Muscle of leg (tissue), 16 donors: ENCODE results near the gene CCT3. TPM values are rescaled to one million over a fixed set of nuclear protein-coding genes. Genes with fewer than 3 reads are reported as not detected.

Source experiments
- DNase-seq: peaks from one replicate; pipeline ENCODE4 v3.0.0; 2013
- H3K27ac ChIP-seq: one replicate; pipeline ENCODE4 v1.5.1; 2013; ENCODE audit warnings: mild to moderate bottlenecking, low read length, control low read depth
- H3K27me3 ChIP-seq: one replicate; pipeline ENCODE4 v1.6.1; 2013; ENCODE audit warnings: low read length; ENCODE audit not compliant: control insufficient read depth, insufficient read depth
- H3K36me3 ChIP-seq: one replicate; pipeline ENCODE4 v1.6.1; 2013; ENCODE audit warnings: low read length; ENCODE audit not compliant: control insufficient read depth, insufficient read depth
- H3K4me1 ChIP-seq: one replicate; pipeline ENCODE4 v1.6.1; 2013; ENCODE audit warnings: low read length; ENCODE audit not compliant: control insufficient read depth, insufficient read depth
- H3K4me3 ChIP-seq: one replicate; pipeline ENCODE4 v1.5.1; 2013; ENCODE audit warnings: low read length, control low read depth
- H3K9me3 ChIP-seq: replicated peaks from 2 replicates; pipeline ENCODE4 v1.6.1; 2013; ENCODE audit warnings: low read depth, low read length; ENCODE audit not compliant: control insufficient read depth
- WGBS: methylation state at CpG from one replicate; pipeline ENCODE4 v1.1.5; 2013; ENCODE audit warnings: missing lambda C conversion rate; ENCODE audit not compliant: insufficient coverage; 5-methylcytosine and 5-hydroxymethylcytosine counted together
- long read RNA-seq, 11 donors: transcript quantifications; one replicate each; lab custom pipeline, GENCODE V29; 2026
- polyA plus RNA-seq, 8 donors: library from polyadenylated mRNA; unstranded; fragments of 120-200 nt; gene quantifications; one replicate each; pipeline versions ENCODE4 v1.2.1 to v1.2.3, GENCODE V29; 2013; ENCODE audit warnings: inconsistent platforms in 1 of 8, low replicate concordance in 1 of 8; ENCODE audit not compliant: insufficient read length in 8 of 8, insufficient read depth in 1 of 8
- total RNA-seq: library from RNA; stranded (reverse); fragments of 120-200 nt; gene quantifications from one replicate; pipeline ENCODE4 v1.2.4, GENCODE V29; 2013

CCT3 gene
- total RNA-seq: 207 TPM
- 100 to 1,000 TPM; 197 to 293 (median 225) TPM for polyA plus RNA-seq
- long read RNA-seq, donor 1, transcript CCT3-201 (14 exons, 2,150 nt): major isoform, 26 of 27 reads
- long read RNA-seq, donor 1, partial matches to known transcripts: 0 of 27 reads
- long read RNA-seq, donor 1, other reads (novel, unspliced or antisense): 0 of 27 reads
- long read RNA-seq, donor 2, partial matches to known transcripts: 0 of 3 reads
- long read RNA-seq, donor 2, other reads (novel, unspliced or antisense): 0 of 3 reads
- long read RNA-seq, donor 3, transcript CCT3-201 (14 exons, 2,150 nt): major isoform, 40 of 59 reads
- long read RNA-seq, donor 3, partial matches to known transcripts: 19 of 59 reads
- long read RNA-seq, donor 3, other reads (novel, unspliced or antisense): 0 of 59 reads
- long read RNA-seq, donor 4, transcript CCT3-201 (14 exons, 2,150 nt): major isoform, 18 of 45 reads
- long read RNA-seq, donor 4, partial matches to known transcripts: 26 of 45 reads
- long read RNA-seq, donor 4, other reads (novel, unspliced or antisense): 0 of 45 reads
- long read RNA-seq, donor 5, transcript CCT3-201 (14 exons, 2,150 nt): major isoform, 90 of 191 reads
- long read RNA-seq, donor 5, partial matches to known transcripts: 81 of 191 reads
- long read RNA-seq, donor 5, other reads (novel, unspliced or antisense): 19 of 191 reads
- long read RNA-seq, donor 6, transcript CCT3-201 (14 exons, 2,150 nt): major isoform, 59 of 93 reads
- long read RNA-seq, donor 6, partial matches to known transcripts: 34 of 93 reads
- long read RNA-seq, donor 6, other reads (novel, unspliced or antisense): 0 of 93 reads
- long read RNA-seq, donor 7, transcript CCT3-201 (14 exons, 2,150 nt): major isoform, 50 of 83 reads
- long read RNA-seq, donor 7, partial matches to known transcripts: 33 of 83 reads
- long read RNA-seq, donor 7, other reads (novel, unspliced or antisense): 0 of 83 reads
- long read RNA-seq, donor 8, transcript CCT3-201 (14 exons, 2,150 nt): major isoform, 26 of 56 reads
- long read RNA-seq, donor 8, partial matches to known transcripts: 28 of 56 reads
- long read RNA-seq, donor 8, other reads (novel, unspliced or antisense): 0 of 56 reads
- long read RNA-seq, donor 9, transcript CCT3-201 (14 exons, 2,150 nt): major isoform, 25 of 41 reads
- long read RNA-seq, donor 9, partial matches to known transcripts: 15 of 41 reads
- long read RNA-seq, donor 9, other reads (novel, unspliced or antisense): 0 of 41 reads
- long read RNA-seq, donor 10, transcript CCT3-201 (14 exons, 2,150 nt): major isoform, 61 of 76 reads
- long read RNA-seq, donor 10, partial matches to known transcripts: 14 of 76 reads
- long read RNA-seq, donor 10, other reads (novel, unspliced or antisense): 0 of 76 reads
- long read RNA-seq, donor 11, transcript CCT3-201 (14 exons, 2,150 nt): major isoform, 38 of 47 reads
- long read RNA-seq, donor 11, partial matches to known transcripts: 6 of 47 reads
- long read RNA-seq, donor 11, other reads (novel, unspliced or antisense): 0 of 47 reads

DNA sequence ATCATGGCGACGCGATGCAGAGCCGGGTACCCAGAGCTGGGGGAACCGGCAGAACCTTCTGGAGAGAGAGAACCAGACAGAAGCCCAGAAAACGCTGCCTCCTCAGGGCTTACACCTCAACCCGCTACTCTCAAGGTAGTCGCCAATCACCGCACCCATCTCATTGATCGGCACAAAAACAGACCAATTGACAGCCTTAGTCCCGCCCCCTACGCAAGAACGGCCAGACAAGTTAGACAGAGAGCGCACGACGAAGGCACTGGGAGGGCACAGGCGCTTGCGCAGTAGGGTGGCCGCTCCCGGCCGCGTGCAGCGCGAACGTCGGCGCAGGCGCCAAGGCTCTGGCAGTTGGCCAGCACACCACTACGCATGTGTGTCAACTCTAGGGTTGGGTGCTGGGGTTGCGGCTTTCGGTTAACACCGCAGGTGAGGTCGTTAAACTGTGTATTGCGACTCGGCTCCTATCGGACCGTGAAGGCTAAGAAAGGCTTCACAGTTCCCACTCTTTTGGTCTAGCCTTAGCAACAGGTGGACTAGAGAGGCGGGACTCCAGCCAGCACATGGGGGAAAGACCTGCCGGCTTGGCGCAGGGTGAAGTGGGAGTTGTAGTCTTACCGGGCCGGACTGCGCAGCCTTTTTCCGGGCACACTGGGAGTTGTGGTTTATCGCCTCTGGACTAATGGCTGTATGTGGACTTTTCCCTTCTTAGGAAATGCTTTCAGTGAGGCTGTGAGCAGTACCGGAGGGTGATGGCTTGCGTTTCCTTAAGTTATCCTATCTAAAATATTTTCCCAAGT lies at the start of gene CCT3, which contains the start of gene TSACC:
Gene CCT3 (minus strand): TSS at position 113 of the 797 bp plus-strand sequence. CDS start 108 bp downstream, at position 5.
Gene TSACC (plus strand): TSS at position 347 of the 797 bp plus-strand sequence. CDS start 1,232 bp downstream, outside the sequence.
- DNase-seq: peak; percentile 100
- Histone ChIP-seq H3K4me3 (peak within 1 kb of the TSS; percentile 84), H3K27ac (peak within 1 kb of the TSS; percentile 92), H3K27me3 (no peaks in the 10 kb centered on the region), H3K9me3 (no peaks in the 10 kb centered on the region), H3K36me3 (peaks cover 19% of the 10 kb centered on the region), H3K4me1 (peaks cover 10% of the 10 kb centered on the region)
- WGBS: under 1% methylated on average over 41 of the region's 47 CpGs

DNA sequence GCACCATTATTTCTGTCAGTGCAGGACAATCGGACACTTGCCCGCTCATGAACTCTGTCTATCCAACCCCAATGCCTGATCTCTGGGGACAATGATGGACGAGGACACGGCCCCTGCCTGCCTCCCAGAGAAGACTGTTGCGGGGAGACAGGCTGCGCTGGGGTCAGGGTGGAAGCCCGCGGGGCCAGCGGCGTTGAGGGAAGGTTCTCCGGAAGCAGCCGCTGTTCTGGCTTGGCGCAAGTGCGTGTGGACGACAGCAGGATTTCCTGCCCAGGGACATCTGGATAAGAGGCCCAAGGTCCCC lies 49.7 kb upstream of the CCT3 start:
- H3K4me1 ChIP-seq: peaks cover 10% of the 10 kb centered on the region
- H3K9me3 ChIP-seq: no peaks in the 10 kb centered on the region
- H3K27me3 ChIP-seq: peaks cover 71% of the 10 kb centered on the region
- H3K27ac ChIP-seq: no peak overlapping the region
- peak overlapping the region; percentile 25 for H3K4me3 ChIP-seq
- DNase-seq: peak; percentile 16
- no peaks in the 10 kb centered on the region for H3K36me3 ChIP-seq
- WGBS: 17% methylated on average over 13 of the region's 15 CpGs

DNA sequence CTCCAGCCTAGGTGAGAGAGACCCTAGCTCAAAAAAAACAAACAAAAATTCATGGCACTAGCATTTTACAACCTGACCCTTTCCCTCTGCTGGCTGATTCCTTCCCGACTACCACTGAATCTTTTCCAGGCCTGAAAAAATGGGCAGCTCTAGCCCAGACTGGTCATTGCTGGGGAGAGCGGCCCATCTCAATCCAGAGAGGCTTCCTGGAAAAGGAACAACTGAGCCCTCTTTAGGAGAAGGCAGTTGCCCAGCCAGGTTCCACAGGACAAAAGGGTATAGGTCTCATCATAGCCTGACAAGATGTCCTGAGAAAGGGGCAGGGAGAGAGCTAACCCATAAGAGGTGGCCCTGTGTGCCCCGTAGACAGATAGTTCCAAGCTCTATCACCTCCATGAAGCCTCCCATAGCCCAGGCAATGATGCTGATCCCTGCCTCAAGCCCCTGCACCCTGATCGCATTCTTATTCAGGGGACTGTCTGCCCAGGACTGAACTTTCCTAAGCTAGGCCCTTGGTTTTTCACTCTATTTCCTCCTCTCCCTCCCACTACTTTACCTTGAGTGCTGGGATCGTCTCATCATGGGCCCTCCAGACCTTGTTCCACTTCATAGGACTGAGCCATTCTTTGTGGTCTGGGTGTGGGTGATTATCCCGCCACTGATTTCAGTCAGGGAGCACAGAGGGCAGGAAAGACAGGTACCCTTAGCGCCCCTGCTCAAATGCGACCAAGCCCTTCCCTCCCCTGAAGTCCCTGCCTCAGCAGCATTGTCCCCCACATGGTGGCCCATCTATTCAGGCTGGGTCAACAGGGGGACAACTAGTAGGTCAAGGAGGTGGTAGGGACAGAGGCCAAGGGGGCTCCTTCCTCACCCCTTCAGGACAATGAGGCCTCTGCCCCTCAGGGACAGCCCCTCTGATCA lies 49.1 kb upstream of the CCT3 start:
- no peak for DNase-seq
- Histone ChIP-seq H3K4me1 (peaks cover 10% of the 10 kb centered on the region), H3K4me3 (no peak overlapping the region), H3K27ac (no peak overlapping the region), H3K36me3 (no peaks in the 10 kb centered on the region), H3K27me3 (peaks cover 69% of the 10 kb centered on the region), H3K9me3 (no peaks in the 10 kb centered on the region)
- 85% methylated on average over 4 of the region's 8 CpGs for WGBS

DNA sequence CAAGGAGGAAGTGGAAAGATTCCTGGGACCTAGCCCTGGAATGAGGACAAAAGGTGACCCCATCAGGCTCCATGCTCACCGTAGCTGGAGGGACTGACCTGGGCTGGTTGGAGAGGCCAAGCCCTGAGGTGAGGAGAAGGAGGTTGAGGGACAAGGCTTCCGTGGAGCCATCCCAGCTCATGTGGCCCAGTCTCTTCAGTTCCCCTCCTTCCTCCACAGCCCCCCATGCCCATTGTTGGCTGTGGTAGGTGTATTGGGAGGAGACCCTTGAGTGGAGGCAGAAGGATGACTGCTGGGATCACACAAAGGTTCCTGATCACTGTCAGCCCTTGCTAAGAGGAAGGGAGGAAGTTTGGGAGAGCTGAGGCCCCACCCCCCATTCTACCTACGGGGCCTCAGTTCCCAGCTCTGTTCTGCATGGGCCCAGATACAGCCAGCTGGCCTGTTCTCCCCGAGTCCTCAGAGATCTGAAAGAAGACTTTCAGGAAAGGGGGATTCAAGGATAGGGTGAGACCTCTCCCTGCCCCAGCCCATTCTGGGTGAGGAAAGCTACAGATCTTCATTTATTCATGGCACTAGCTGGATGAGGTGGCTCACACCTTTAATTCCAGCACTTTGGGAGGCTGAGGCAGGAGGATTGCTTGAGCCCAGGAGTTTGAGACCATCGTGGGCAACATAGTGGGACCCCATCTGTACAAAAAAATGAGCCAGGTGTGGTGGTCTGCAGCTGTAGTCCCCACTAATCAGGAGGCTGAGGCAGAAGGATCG lies 48.2 kb upstream of the CCT3 start:
- H3K36me3 ChIP-seq: no peaks in the 10 kb centered on the region
- peaks cover 10% of the 10 kb centered on the region for H3K4me1 ChIP-seq
- no peaks in the 10 kb centered on the region for H3K9me3 ChIP-seq
- 70% methylated on average over 2 of the region's 6 CpGs for WGBS
- no peak overlapping the region for H3K4me3 ChIP-seq
- no peak for DNase-seq
- H3K27me3 ChIP-seq: peaks cover 63% of the 10 kb centered on the region
- no peak overlapping the region for H3K27ac ChIP-seq

DNA sequence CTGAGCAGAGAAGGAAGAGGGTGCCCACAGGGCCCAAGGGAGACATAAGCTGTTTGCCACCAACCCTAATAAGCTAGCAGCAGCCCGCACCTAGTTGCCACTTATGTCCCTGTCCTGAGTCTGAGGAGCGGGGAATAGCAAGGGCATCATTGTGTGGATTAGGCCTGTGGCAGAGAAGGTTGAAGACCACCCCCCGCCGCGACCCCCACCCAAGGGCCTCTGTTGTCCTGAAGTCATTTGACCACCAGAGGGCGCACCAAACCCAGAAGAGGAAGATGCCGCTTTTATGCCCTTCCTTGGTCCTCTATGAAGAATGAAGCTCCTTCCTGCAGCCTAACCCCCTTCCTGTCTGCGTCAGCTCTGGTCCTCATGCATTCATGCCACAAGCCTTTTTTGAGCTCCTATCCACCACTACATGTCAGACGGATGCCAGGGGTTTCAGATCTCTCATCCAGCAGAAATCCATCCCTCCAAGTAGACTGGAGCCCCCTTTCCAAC lies 47.5 kb upstream of the CCT3 start:
- no peak overlapping the region for H3K27ac ChIP-seq
- peaks cover 56% of the 10 kb centered on the region for H3K27me3 ChIP-seq
- no peaks in the 10 kb centered on the region for H3K9me3 ChIP-seq
- peaks cover 10% of the 10 kb centered on the region for H3K4me1 ChIP-seq
- H3K36me3 ChIP-seq: no peaks in the 10 kb centered on the region
- WGBS: 4% methylated on average over 7 of the region's 9 CpGs
- peak; percentile 67 for DNase-seq
- H3K4me3 ChIP-seq: no peak overlapping the region

DNA sequence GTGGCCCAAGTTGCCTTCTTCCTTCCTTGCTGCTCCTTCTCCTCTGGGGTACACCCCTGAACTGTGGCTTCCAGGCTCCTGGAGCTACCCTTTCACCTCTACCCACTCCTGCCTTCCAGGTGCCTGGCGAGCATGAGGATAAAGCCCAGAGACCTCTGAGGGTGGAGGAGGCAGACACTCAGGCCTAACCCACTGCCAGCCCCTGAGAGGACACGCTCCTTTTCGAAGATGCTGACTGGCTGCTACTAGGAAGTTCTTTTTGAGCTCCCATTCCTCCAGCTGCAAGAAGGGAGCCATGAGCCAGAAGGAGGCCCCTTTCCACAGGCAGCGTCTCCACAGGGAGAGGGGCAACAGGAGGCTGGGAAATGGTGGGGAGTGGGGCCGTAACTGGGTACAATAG lies 46.6 kb upstream of the CCT3 start:
- WGBS: 60% methylated on average over 3 of the region's 5 CpGs
- no peak for DNase-seq
- Histone ChIP-seq H3K36me3 (no peaks in the 10 kb centered on the region), H3K4me1 (peaks cover 10% of the 10 kb centered on the region), H3K9me3 (no peaks in the 10 kb centered on the region), H3K4me3 (no peak overlapping the region), H3K27ac (no peak overlapping the region), H3K27me3 (peaks cover 47% of the 10 kb centered on the region)

DNA sequence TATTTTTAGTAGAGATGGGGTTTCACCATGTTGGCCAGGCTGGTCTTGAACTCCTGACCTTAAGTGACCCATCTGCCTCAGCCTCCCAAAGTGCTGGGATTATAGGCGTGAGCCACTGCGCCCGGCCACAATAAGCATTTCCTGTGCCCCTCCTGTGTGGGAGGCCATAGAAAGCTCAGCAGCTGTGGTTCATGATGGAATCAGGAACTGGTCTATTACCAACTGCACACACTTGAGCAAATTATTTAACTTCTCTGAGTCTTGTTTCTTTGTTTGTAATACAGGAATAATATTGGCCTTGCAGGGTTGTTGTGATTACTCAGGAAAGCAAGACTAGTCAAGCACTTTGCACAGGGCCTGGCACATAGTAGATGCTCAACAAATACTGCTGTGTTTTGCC lies 45.9 kb upstream of the CCT3 start:
- no peaks in the 10 kb centered on the region for H3K9me3 ChIP-seq
- no peaks in the 10 kb centered on the region for H3K36me3 ChIP-seq
- no peak overlapping the region for H3K4me3 ChIP-seq
- no peak for DNase-seq
- H3K27me3 ChIP-seq: peaks cover 40% of the 10 kb centered on the region
- H3K27ac ChIP-seq: no peak overlapping the region
- 52% methylated on average over 3 of the region's 3 CpGs for WGBS
- peaks cover 10% of the 10 kb centered on the region for H3K4me1 ChIP-seq

DNA sequence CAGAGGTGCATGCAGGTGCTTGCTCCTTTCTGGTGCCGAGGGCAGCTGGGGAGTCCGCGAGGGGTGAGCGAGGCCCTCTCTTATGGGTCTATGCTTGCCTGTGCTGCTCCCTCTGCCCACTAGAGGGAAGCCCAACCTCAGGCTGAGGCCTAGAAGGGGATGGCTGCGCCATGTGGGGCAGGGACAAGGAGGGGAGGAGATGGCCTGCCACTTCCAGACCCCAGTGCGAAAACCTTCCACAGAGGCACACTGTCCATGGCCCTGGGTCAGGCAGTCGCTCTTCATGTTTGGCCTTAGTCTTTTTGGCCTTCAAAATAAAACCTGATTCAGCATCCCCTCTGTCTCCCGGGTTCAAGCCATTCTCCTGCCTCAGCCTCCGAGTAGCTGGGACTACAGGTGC lies 44.9 kb upstream of the CCT3 start:
- no peaks in the 10 kb centered on the region for H3K9me3 ChIP-seq
- H3K4me3 ChIP-seq: no peak overlapping the region
- WGBS: 18% methylated on average over 5 of the region's 9 CpGs
- no peak overlapping the region for H3K27ac ChIP-seq
- H3K4me1 ChIP-seq: peaks cover 4% of the 10 kb centered on the region
- H3K27me3 ChIP-seq: peaks cover 31% of the 10 kb centered on the region
- no peaks in the 10 kb centered on the region for H3K36me3 ChIP-seq
- peak; percentile 60 for DNase-seq
